IPS-NIHi7 (cell line): ENCODE data around the gene LRRN3.

ENCODE experiments used
- DNase-seq: peaks from one replicate; pipeline ENCODE4 v3.0.0; 2012; ENCODE audit warnings: mixed read lengths; ENCODE audit errors: extremely low spot score

Gene LRRN3

GRCh38 chr7:111162692-111163091, 71.8 kb downstream of the LRRN3 start:
- DNase-seq = no peak

DNA sequence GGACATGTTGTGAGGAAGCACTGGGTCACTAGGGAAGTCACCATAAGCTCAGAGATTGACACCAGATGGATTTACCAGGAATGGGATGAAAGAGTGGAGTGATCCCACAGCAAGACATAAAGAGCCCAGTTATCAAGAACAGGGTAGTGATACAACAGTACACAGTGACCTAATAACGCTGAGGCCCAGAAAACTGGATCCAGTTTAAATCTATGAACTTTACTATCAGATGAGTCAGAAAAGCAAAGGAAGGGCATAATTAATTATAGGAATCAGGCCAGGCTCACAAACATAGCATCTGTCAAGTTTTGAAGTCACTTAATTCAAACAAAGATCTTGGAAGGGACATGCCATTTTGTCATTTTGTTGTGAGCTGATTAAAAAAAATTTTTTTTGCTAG, 73.5 kb downstream of the LRRN3 start:
- no peak for DNase-seq

- DNase-seq = no peak
Observed at GRCh38 chr7:111168182-111168581, 77.3 kb downstream of the LRRN3 start.

GRCh38 chr7:111172564-111173257, 81.8 kb downstream of the LRRN3 start:
- DNase-seq = no peak

DNA sequence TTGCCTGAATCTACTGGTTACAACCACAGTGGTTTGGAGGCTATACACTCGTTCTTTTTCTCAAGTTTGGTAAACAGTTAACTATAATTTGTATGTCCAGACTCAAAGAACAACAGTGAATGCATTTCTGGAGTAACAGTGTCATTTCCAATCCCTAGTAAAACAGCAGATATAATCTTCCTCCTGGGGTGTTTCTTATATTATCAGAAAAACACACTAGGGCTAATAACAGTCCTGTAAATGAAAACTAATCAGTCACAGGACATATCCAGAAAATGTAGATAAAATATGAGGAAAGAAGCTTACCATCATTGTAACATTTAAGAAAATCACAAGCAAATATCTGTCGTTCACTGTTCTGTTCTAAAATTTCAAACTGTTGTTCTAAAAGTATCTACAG, 82.6 kb downstream of the LRRN3 start:
- no peak for DNase-seq

GRCh38 chr7:111173990-111174389, 83.1 kb downstream of the LRRN3 start:
- no peak for DNase-seq

DNA sequence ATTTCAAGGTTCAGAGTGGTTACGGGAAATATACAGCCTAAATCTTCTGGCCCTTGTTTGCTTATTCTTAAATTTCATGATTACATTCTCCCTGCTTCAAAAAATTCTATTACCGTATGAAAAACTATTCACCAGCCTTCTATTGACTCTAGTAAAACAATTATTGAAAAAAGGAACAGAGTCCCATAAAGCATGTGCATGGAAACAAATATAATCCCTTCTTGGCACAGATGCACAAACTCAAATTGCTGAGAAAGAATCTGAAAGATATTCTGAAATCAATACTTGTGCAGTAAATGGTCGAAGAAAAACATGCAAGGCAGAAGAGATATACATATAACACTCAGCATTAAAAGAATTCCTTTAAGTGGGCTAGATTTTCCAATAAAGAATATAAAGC, 83.6 kb downstream of the LRRN3 start:
- no peak for DNase-seq
